Psoas muscle (tissue), 8 donors: ENCODE data around the gene UAP1L1. TPM values are rescaled to one million over a fixed set of nuclear protein-coding genes. Genes with fewer than 3 reads are reported as not detected.

Experiments
- ATAC-seq, 4 donors: fragments of 200-7000 bp; cut with Tn5 transposase; one replicate each; pipeline ENCODE4 v1.9.1; 2020; ENCODE audit warnings: moderate library complexity in 3 of 4, mild to moderate bottlenecking in 2 of 4
- DNase-seq, 2 donors: peaks; one replicate each; pipeline ENCODE4 v3.0.0-alpha.2; 2020
- H3K27ac ChIP-seq: fragments of 200-600 bp; one replicate; pipeline ENCODE4 v1.8.0; 2022
- H3K27me3 ChIP-seq, 3 donors: fragments of 200-600 bp in 1 of 3; one replicate each; pipeline versions ENCODE4 v1.6.1 to v1.8.0; 2013 to 2022; ENCODE audit warnings: low read length in 2 of 3, mild to moderate bottlenecking in 2 of 3, moderate library complexity in 1 of 3; ENCODE audit not compliant: insufficient read depth in 3 of 3
- H3K36me3 ChIP-seq, 2 donors: fragments of 200-600 bp in 1 of 2; one replicate each; pipeline versions ENCODE4 v1.6.1 to v1.8.0; 2013 to 2022; ENCODE audit warnings: low read depth in 1 of 2, mild to moderate bottlenecking in 1 of 2, moderate library complexity in 1 of 2; ENCODE audit not compliant: insufficient read depth in 1 of 2
- H3K4me1 ChIP-seq: fragments of 200-600 bp; one replicate; pipeline ENCODE4 v1.8.0; 2022
- H3K4me3 ChIP-seq: fragments of 200-600 bp; one replicate; pipeline ENCODE4 v1.8.0; 2022; ENCODE audit warnings: mild to moderate bottlenecking
- H3K9me3 ChIP-seq: fragments of 200-600 bp; one replicate; pipeline ENCODE4 v1.8.0; 2022
- WGBS, 3 donors: extraction: QIAGEN DNeasy Blood & Tissue Kit; methylation state at CpG; one replicate each; pipeline versions ENCODE4 v1.1.6 to v1.1.7; 2013; 5-methylcytosine and 5-hydroxymethylcytosine counted together
- intact Hi-C, 2 donors: fragments of 100-400 bp; cut with DNase I; formaldehyde crosslinking; loops; one replicate each; pipeline versions ENCODE4 v1.11.0 to v1.14.2; 2022
- polyA plus RNA-seq, 3 donors: library from polyadenylated mRNA; stranded (reverse); fragments of 200-250 nt; gene quantifications; one replicate each; pipeline ENCODE4 v1.2.3, GENCODE V29; 2013
- total RNA-seq, 4 donors: library from RNA; stranded (reverse); fragmentation: NEBNext Ultra II Directional in 2 of 4; extraction: Animal tissue kit (Norgen Biotek cat#: 25700) in 2 of 4; gene quantifications; one replicate each; pipeline versions ENCODE4 v1.2.1 to v1.2.4, GENCODE V29; 2021 to 2023
- TF ChIP-seq, protein P1 (sequence below): fragments of 200-600 bp; IDR thresholded peaks from one replicate; pipeline ENCODE4 v1.8.0; 2022; ENCODE audit warnings: antibody characterized with exemption
- donor health status: healthy with polysubstance abuse.
- donor health status: DM: no; HTN: no; CAD: no; lungs with moderate emphysema.
- donor health status: Bipolar disorder and iron deficiency.
- donor health status: healthy.
- donor health status: DM: yes; HTN: yes; CAD: no.
- donor health status: DM: no; HTN: no; CAD: no.
- donor health status: DM: no; HTN: no; CAD: no.
- donor health status: DM: yes; HTN: yes; CAD: no.

Gene UAP1L1
- total and polyA plus RNA-seq, 7 donors, result 1.5 to 4.5 (median 2.4) TPM

DNA sequence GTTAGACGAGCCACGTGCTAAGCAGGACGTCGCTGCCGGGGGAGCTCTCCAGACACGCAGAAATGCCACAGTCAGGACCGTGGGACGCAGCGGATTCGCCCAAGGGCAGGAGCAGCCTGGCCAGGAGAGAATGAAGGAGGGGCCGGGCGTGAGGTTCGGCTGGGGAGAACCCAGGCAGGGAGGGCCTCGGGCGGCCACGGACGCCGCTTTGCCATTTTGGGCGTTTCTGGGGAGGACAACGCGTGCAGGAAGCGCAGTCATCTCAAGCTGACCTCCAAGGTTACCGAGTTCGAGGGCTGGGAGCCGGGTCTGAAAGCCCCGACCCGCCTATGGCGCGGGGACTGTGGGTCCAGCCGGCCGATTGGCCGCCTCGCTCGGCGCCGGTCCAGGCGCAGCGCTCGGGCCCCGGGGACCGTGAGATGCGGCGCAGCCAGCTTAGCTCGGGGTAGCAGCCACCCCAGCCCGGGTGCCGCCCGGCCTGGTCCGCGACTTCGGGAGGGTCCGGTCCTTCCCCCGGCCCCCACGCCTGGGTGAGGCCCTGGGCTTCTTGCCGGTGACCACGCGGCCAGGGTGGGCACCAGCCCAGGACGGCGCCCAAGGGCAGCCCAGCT is 8.7 kb downstream of the UAP1L1 start:
- peaks cover 8% of the 10 kb centered on the region for H3K4me1 ChIP-seq
- peak; percentile 3 to 45 (median 38) for ATAC-seq
- TF ChIP-seq, protein P1, sequence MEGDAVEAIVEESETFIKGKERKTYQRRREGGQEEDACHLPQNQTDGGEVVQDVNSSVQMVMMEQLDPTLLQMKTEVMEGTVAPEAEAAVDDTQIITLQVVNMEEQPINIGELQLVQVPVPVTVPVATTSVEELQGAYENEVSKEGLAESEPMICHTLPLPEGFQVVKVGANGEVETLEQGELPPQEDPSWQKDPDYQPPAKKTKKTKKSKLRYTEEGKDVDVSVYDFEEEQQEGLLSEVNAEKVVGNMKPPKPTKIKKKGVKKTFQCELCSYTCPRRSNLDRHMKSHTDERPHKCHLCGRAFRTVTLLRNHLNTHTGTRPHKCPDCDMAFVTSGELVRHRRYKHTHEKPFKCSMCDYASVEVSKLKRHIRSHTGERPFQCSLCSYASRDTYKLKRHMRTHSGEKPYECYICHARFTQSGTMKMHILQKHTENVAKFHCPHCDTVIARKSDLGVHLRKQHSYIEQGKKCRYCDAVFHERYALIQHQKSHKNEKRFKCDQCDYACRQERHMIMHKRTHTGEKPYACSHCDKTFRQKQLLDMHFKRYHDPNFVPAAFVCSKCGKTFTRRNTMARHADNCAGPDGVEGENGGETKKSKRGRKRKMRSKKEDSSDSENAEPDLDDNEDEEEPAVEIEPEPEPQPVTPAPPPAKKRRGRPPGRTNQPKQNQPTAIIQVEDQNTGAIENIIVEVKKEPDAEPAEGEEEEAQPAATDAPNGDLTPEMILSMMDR, result no peak
- H3K4me3 ChIP-seq, result peak overlapping the region; percentile 97
- peak; percentile 58 to 76 for DNase-seq
- intact Hi-C loops, result no loop called here
- peak overlapping the region; percentile 91 for H3K27ac ChIP-seq
- peaks cover 0 to 28% of the 10 kb centered on the region in 2 donors for H3K36me3 ChIP-seq
- WGBS, 3 donors, result 1 to 2% (median 2%) methylated on average over 51 to 58 of the region's 58 CpGs
- H3K27me3 ChIP-seq, result no peaks in the 10 kb centered on the region
- no peaks in the 10 kb centered on the region for H3K9me3 ChIP-seq

DNA sequence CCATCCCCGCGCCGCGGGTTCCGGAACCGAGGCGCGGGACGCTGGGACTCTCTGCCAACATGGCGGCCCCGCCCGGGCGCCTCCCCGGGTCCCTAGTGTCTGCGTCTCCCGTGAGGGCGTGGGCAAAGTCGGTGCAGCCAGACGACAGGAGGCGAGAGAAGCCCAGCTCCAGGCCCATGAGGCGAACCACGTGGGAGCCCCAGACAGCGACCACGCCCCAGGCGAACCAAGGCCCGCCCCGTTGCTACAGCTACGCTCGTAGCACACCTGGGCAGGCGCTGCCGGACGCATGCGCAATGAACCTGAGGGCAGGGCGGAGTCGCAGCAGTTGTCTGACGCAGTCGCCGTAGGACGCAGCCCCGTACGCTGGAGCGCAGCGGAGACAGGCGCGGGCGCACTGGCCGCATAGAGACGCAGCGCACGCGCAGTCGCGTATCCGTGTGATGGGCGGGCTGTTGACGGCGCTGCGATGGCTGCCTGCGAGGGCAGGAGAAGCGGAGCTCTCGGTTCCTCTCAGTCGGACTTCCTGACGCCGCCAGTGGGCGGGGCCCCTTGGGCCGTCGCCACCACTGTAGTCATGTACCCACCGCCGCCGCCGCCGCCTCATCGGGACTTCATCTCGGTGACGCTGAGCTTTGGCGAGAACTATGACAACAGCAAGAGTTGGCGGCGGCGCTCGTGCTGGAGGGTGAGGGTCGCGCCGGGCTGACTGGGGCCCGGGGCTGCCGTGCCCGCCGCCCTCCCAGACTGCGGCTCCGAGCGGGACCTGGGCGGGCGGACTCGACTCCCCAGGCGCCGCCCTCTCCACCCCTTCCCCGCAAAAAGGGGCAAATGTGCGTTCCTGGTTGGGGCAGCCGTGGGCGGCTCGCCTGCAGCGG is 9.5 kb downstream of the UAP1L1 start, which contains the start of gene MAN1B1:
MAN1B1 (plus strand) TSS at position 455 of the 878 bp plus-strand sequence; CDS start at position 470, 15 bp downstream.
- peaks cover 8% of the 10 kb centered on the region for H3K4me1 ChIP-seq
- peak; percentile 99 to 100 for DNase-seq
- peak within 1 kb of the TSS; percentile 91 for H3K27ac ChIP-seq
- H3K4me3 ChIP-seq, result peak within 1 kb of the TSS; percentile 97
- intact Hi-C loops, result no loop called here
- peaks cover 0 to 33% of the 10 kb centered on the region in 2 donors for H3K36me3 ChIP-seq
- H3K9me3 ChIP-seq, result no peaks in the 10 kb centered on the region
- TF ChIP-seq, protein P1, result no peak
- peak; percentile 94 to 95 (median 95) for ATAC-seq
- no peaks in the 10 kb centered on the region for H3K27me3 ChIP-seq
- WGBS, 3 donors, result 0% methylated on average over 82 to 101 of the region's 101 CpGs

DNA sequence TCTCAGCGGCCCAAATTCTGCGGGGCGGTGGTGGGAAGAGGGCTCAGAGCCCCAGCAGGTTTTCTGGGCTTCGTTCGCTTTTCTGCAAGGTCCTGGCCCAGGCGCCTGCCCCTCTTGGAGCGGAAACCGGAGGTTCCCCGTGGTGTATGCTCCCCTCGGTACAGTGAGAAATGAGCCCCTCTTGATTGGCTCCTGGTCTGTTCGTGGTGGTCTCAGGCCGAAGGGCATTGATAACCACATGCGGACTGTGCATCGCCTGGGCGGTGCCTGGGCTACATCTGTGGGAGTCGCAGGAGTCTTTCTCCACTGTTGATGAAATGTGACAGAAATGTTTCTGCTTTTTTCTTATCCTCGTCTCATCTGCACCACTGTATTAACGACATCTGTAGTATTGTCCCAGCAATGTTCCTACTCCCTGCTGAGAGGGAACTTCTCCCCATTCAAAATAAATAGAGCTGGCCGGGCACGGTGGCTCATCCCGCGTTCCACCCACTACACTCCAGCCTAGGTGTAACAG is 10.2 kb downstream of the UAP1L1 start:
- TF ChIP-seq, protein P1, result no peak
- peaks cover 8% of the 10 kb centered on the region for H3K4me1 ChIP-seq
- peak overlapping the region; percentile 97 for H3K4me3 ChIP-seq
- 12 to 14% (median 12%) methylated on average over 20 to 22 of the region's 22 CpGs for WGBS, 3 donors
- ATAC-seq, result no peak
- intact Hi-C loops, result no loop called here
- H3K9me3 ChIP-seq, result no peaks in the 10 kb centered on the region
- H3K27ac ChIP-seq, result peak overlapping the region; percentile 91
- H3K36me3 ChIP-seq, result peaks cover 0 to 40% of the 10 kb centered on the region in 2 donors
- no peak for DNase-seq
- H3K27me3 ChIP-seq, result no peaks in the 10 kb centered on the region

DNA sequence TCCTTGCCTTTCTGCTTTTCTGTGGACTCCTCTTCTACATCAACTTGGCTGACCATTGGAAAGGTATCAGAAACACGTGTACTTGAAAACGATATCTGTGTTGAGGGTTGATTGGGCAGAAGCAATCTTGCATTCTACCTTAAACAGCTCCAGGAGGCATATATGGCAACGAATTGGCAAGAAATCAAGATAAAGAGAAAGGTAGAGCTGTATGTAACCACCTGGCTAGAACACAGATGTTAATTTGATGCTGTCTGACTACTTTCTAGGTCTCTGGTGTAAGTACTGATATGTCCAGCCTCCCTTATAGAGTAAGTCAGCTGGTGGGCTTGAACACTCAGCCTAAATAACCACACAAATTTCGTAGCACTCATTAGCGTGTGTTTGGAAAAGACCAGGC is 10.8 kb downstream of the UAP1L1 start:
- 81 to 91% (median 83%) methylated on average over 5 of the region's 5 CpGs for WGBS, 3 donors
- Histone ChIP-seq H3K27ac (no peak overlapping the region), H3K4me1 (peaks cover 8% of the 10 kb centered on the region), H3K4me3 (no peak overlapping the region), H3K36me3 (peaks cover 0 to 46% of the 10 kb centered on the region in 2 donors), H3K9me3 (no peaks in the 10 kb centered on the region), H3K27me3 (no peaks in the 10 kb centered on the region)
- DNase-seq, result no peak
- no peak for ATAC-seq
- intact Hi-C loops, result no loop called here
- TF ChIP-seq, protein P1, result no peak
